HK-2 (cell line): ENCODE results near the gene SATB1.
"Not testable (repeated sequence)": the region's sequence is repeated elsewhere in the genome, so short reads cannot be mapped to it uniquely, and the experiment has no call there.

Experiments used
- DNase-seq: peaks from one replicate; pipeline ENCODE4 v3.0.0-alpha.2; 2018; ENCODE audit not compliant: unreplicated experiment

SATB1 gene

GRCh38 chr3:18351823-18352744 lies 73.1 kb downstream of the SATB1 start:
- no peak for DNase-seq

GRCh38 chr3:18351069-18351628 lies 74.0 kb downstream of the SATB1 start:
- DNase-seq: no peak

GRCh38 chr3:18349197-18349798 lies 75.8 kb downstream of the SATB1 start:
- DNase-seq: no peak

GRCh38 chr3:18346097-18346496 lies 79.0 kb downstream of the SATB1 start:
- DNase-seq: no peak

- DNase-seq: no peak
Observed at GRCh38 chr3:18345015-18345367, 80.1 kb downstream of the SATB1 start.

GRCh38 chr3:18344306-18345014 lies 80.7 kb downstream of the SATB1 start:
- no peak for DNase-seq

GRCh38 chr3:18343809-18344208 lies 81.3 kb downstream of the SATB1 start:
- no peak for DNase-seq

GRCh38 chr3:18338827-18339514 lies 86.2 kb downstream of the SATB1 start:
- no peak for DNase-seq

GRCh38 chr3:18337231-18337630 lies 87.9 kb downstream of the SATB1 start:
- no peak for DNase-seq

- no peak for DNase-seq
Observed at GRCh38 chr3:18334837-18335601, 90.1 kb downstream of the SATB1 start.

- DNase-seq: not testable (repeated sequence)
Observed at GRCh38 chr3:18330772-18331441, 94.2 kb downstream of the SATB1 start.

GRCh38 chr3:18308096-18308650 lies 117.0 kb downstream of the SATB1 start:
- no peak for DNase-seq

- no peak for DNase-seq
Observed at GRCh38 chr3:18307529-18307928, 117.6 kb downstream of the SATB1 start.

- no peak for DNase-seq
Observed at GRCh38 chr3:18302517-18302916, 122.6 kb downstream of the SATB1 start.

GRCh38 chr3:18301781-18302180 lies 123.4 kb downstream of the SATB1 start:
- no peak for DNase-seq

- no peak for DNase-seq
Observed at GRCh38 chr3:18300916-18301315, 124.2 kb downstream of the SATB1 start.

GRCh38 chr3:18297126-18297525 lies 128.0 kb downstream of the SATB1 start:
- DNase-seq: no peak
